WTC11 (cell line): ENCODE data around the gene TMEM184A. TPM values are rescaled to one million over a fixed set of nuclear protein-coding genes. Genes with fewer than 3 reads are reported as not detected.

Experiments
- ATAC-seq: fragments of 200-7000 bp; cut with Tn5 transposase; 2 replicates; pipeline ENCODE4 v1.10.0; 2021; ENCODE audit warnings: mild to moderate bottlenecking, moderate library complexity
- CTCF ChIA-PET: fragments of 300-600 bp; sonication (Branson Sonifier 250); formaldehyde crosslinking; loops from one replicate; lab custom pipeline; 2021; ENCODE audit warnings: antibody characterized with exemption; lab: Charles Lee
- POLR2A ChIA-PET: fragments of 350-600 bp; sonication (Branson Sonifier 250); formaldehyde crosslinking; loops from one replicate; lab custom pipeline; 2021; ENCODE audit warnings: antibody characterized with exemption; lab: Charles Lee
- DNase-seq: peaks from one replicate; pipeline ENCODE4 v3.0.0; 2021; ENCODE audit warnings: low spot score
- H3K27ac Mint-ChIP-seq: 2 replicates; pipeline ENCODE4 v1.8.0; 2021; ENCODE audit warnings: mixed read lengths
- H3K27me3 Mint-ChIP-seq: 2 replicates; pipeline ENCODE4 v1.8.0; 2021; ENCODE audit warnings: low read depth, mild to moderate bottlenecking, moderate library complexity, mixed read lengths
- H3K36me3 Mint-ChIP-seq: 2 replicates; pipeline ENCODE4 v1.8.0; 2021; ENCODE audit warnings: mixed read lengths
- H3K4me1 Mint-ChIP-seq: 2 replicates; pipeline ENCODE4 v1.8.0; 2022; ENCODE audit warnings: mixed read lengths
- H3K4me3 Mint-ChIP-seq: 2 replicates; pipeline ENCODE4 v1.8.0; 2021; ENCODE audit warnings: mild to moderate bottlenecking, moderate library complexity, mixed read lengths
- H3K9me3 Mint-ChIP-seq: 2 replicates; pipeline ENCODE4 v1.8.0; 2021; ENCODE audit warnings: mixed read lengths
- CREB1 ChIP-seq: sonication (generic); formaldehyde crosslinking; IDR thresholded peaks from 2 replicates; pipeline ENCODE4 v1.8.0; 2023; ENCODE audit warnings: mild to moderate bottlenecking, missing genetic modification reagents
- FOXJ3 ChIP-seq: sonication (generic); formaldehyde crosslinking; IDR thresholded peaks from 2 replicates; pipeline ENCODE4 v1.9.0; 2021; ENCODE audit warnings: missing genetic modification reagents, mild to moderate bottlenecking, borderline replicate concordance
- KAT7 ChIP-seq: sonication (generic); formaldehyde crosslinking; IDR thresholded peaks from 2 replicates; pipeline ENCODE4 v1.8.1; 2023; ENCODE audit warnings: missing genetic modification reagents, mild to moderate bottlenecking, borderline replicate concordance
- MYBL2 ChIP-seq: sonication (generic); formaldehyde crosslinking; IDR thresholded peaks from 2 replicates; pipeline ENCODE4 v1.8.1; 2023; ENCODE audit warnings: mild to moderate bottlenecking, moderate library complexity, missing genetic modification reagents
- NFATC4 ChIP-seq: fragments of 250-450 bp; sonication (Bioruptor Pico); IDR thresholded peaks from 2 replicates; pipeline ENCODE4 v1.9.0; 2021; ENCODE audit warnings: mild to moderate bottlenecking
- NR3C1 ChIP-seq: sonication (generic); formaldehyde crosslinking; conservative IDR thresholded peaks from 2 replicates; pipeline ENCODE4 v1.8.1; 2023; ENCODE audit warnings: low read depth, mild to moderate bottlenecking, missing genetic modification reagents
- SP1 ChIP-seq: sonication (generic); formaldehyde crosslinking; conservative IDR thresholded peaks from 2 replicates; pipeline ENCODE4 v1.8.1; 2022; ENCODE audit warnings: missing genetic modification reagents
- TP53 ChIP-seq: sonication (generic); formaldehyde crosslinking; IDR thresholded peaks from 2 replicates; pipeline ENCODE4 v1.8.1; 2023; ENCODE audit warnings: mild to moderate bottlenecking, missing genetic modification reagents
- ZNF263 ChIP-seq: sonication (generic); formaldehyde crosslinking; IDR thresholded peaks from 2 replicates; pipeline ENCODE4 v1.8.1; 2022; ENCODE audit warnings: low read depth, mild to moderate bottlenecking, moderate library complexity, missing genetic modification reagents
- total RNA-seq: library from RNA; stranded (reverse); gene quantifications from 3 replicates; pipeline ENCODE4 v1.2.3, GENCODE V29; 2021
- TF ChIP-seq, protein P1 (sequence below): fragments of 250-450 bp; sonication (Bioruptor Pico); IDR thresholded peaks from 2 replicates; pipeline ENCODE4 v1.9.0; 2021; ENCODE audit warnings: mild to moderate bottlenecking
- TF ChIP-seq, protein P2 (sequence below): fragments of 250-450 bp; sonication (Bioruptor Pico); IDR thresholded peaks from 2 replicates; pipeline ENCODE4 v2.1.2; 2022; ENCODE audit warnings: mild to moderate bottlenecking, moderate library complexity
- TF ChIP-seq, protein P3 (sequence below): sonication (generic); formaldehyde crosslinking; IDR thresholded peaks from 2 replicates; pipeline ENCODE4 v1.8.0; 2023; ENCODE audit warnings: missing genetic modification reagents
- TF ChIP-seq, protein P4 (sequence below): sonication (generic); formaldehyde crosslinking; IDR thresholded peaks from 2 replicates; pipeline ENCODE4 v1.8.1; 2022; ENCODE audit warnings: low read depth, mild to moderate bottlenecking, moderate library complexity, missing genetic modification reagents, borderline replicate concordance
- TF ChIP-seq, protein P5 (sequence below): sonication (generic); formaldehyde crosslinking; IDR thresholded peaks from 2 replicates; pipeline ENCODE4 v1.8.1; 2022; ENCODE audit warnings: mild to moderate bottlenecking, missing genetic modification reagents, moderate library complexity, borderline replicate concordance
- TF ChIP-seq, protein P6 (sequence below): sonication (generic); formaldehyde crosslinking; IDR thresholded peaks from 2 replicates; pipeline ENCODE4 v1.8.1; 2022; ENCODE audit warnings: low read depth, missing genetic modification reagents, borderline replicate concordance
- TF ChIP-seq, protein P7 (sequence below): sonication (generic); formaldehyde crosslinking; IDR thresholded peaks from 2 replicates; pipeline ENCODE4 v1.8.1; 2023; ENCODE audit warnings: mild to moderate bottlenecking, missing genetic modification reagents, borderline replicate concordance

TMEM184A gene
- total RNA-seq, 1 experiment from 2014 or later, result 1.4 TPM

DNA sequence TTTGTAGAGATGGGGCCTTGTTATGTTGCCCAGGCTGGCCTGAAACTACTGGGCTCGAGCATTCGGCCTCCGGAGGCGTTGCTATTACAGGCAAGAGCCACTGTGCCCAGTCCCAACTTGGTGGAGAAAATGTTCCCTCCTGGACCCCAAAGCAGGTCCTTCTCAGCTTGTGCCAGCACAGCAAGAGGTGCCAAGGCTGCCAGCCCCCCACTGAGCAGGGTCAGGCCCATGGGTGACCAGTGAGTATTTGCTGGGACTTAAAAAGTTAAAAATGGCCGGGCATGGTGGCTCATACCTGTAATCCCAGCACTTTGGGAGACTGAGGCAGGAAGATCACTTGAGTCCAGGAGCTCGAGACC is 20.9 kb downstream of the TMEM184A start (continued):
- TF ChIP-seq, protein P1, sequence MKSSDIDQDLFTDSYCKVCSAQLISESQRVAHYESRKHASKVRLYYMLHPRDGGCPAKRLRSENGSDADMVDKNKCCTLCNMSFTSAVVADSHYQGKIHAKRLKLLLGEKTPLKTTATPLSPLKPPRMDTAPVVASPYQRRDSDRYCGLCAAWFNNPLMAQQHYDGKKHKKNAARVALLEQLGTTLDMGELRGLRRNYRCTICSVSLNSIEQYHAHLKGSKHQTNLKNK (CRISPR knock-in tag), result no peak
- TF ChIP-seq CREB1 (CRISPR knock-in tag) (no peak), SP1 (no peak), ZNF263 (CRISPR knock-in tag) (no peak)
- TF ChIP-seq, protein P2, sequence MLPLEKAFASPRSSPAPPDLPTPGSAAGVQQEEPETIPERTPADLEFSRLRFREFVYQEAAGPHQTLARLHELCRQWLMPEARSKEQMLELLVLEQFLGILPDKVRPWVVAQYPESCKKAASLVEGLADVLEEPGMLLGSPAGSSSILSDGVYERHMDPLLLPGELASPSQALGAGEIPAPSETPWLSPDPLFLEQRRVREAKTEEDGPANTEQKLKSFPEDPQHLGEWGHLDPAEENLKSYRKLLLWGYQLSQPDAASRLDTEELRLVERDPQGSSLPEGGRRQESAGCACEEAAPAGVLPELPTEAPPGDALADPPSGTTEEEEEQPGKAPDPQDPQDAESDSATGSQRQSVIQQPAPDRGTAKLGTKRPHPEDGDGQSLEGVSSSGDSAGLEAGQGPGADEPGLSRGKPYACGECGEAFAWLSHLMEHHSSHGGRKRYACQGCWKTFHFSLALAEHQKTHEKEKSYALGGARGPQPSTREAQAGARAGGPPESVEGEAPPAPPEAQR (CRISPR knock-in tag), result no peak
- TF ChIP-seq, protein P3, sequence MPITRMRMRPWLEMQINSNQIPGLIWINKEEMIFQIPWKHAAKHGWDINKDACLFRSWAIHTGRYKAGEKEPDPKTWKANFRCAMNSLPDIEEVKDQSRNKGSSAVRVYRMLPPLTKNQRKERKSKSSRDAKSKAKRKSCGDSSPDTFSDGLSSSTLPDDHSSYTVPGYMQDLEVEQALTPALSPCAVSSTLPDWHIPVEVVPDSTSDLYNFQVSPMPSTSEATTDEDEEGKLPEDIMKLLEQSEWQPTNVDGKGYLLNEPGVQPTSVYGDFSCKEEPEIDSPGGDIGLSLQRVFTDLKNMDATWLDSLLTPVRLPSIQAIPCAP (CRISPR knock-in tag), result no peak

DNA sequence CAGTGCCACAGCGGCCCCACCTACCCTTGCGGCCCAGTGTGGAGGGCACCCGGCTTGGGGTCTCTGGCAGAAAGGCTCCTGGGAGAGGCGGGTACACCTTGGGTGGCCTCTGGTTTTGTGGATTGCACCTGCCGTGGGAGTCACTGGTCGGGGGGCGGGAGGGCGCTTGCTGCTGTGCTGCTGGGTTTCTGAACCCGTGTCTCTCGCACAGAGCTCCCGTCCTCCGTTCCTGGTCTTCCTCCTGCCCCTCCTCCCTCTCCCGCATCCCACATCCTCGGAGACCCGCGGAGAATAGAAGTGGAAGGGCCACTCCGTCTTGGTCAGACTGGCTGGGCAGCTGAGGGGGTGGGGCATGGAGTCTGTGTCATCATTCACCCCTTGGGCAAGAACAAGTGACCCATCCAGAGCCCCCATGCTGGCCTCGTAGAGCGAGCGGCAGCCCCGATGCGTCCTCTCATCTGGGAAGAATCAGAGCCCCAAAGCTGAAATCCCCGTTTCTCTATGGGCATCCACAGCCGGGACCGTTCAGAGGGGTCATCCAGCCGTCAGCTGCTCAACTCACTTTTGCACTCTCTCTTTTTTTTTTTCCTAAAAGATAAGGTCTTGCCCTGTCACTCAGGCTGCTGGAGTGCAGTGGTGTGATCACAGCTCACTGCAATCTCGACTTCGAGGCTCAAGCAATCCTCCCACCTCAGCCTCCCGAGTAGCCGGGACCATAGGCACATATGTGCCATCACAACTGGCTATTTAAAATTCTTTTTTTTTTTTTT is 21.5 kb downstream of the TMEM184A start:
- Mint-ChIP-seq H3K36me3 (no peaks in the 10 kb centered on the region), H3K4me1 (peaks cover 34% of the 10 kb centered on the region), H3K4me3 (no peak overlapping the region), H3K27me3 (no peaks in the 10 kb centered on the region), H3K9me3 (no peaks in the 10 kb centered on the region), H3K27ac (no peak overlapping the region)
- DNase-seq, result no peak
- ATAC-seq, result no peak
- TF ChIP-seq, protein P4, sequence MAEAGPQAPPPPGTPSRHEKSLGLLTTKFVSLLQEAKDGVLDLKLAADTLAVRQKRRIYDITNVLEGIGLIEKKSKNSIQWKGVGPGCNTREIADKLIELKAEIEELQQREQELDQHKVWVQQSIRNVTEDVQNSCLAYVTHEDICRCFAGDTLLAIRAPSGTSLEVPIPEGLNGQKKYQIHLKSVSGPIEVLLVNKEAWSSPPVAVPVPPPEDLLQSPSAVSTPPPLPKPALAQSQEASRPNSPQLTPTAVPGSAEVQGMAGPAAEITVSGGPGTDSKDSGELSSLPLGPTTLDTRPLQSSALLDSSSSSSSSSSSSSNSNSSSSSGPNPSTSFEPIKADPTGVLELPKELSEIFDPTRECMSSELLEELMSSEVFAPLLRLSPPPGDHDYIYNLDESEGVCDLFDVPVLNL, result no peak
- TF ChIP-seq, protein P5, sequence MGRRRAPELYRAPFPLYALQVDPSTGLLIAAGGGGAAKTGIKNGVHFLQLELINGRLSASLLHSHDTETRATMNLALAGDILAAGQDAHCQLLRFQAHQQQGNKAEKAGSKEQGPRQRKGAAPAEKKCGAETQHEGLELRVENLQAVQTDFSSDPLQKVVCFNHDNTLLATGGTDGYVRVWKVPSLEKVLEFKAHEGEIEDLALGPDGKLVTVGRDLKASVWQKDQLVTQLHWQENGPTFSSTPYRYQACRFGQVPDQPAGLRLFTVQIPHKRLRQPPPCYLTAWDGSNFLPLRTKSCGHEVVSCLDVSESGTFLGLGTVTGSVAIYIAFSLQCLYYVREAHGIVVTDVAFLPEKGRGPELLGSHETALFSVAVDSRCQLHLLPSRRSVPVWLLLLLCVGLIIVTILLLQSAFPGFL (CRISPR knock-in tag), result no peak
- TF ChIP-seq MYBL2, result no peak
- TF ChIP-seq, protein P6, sequence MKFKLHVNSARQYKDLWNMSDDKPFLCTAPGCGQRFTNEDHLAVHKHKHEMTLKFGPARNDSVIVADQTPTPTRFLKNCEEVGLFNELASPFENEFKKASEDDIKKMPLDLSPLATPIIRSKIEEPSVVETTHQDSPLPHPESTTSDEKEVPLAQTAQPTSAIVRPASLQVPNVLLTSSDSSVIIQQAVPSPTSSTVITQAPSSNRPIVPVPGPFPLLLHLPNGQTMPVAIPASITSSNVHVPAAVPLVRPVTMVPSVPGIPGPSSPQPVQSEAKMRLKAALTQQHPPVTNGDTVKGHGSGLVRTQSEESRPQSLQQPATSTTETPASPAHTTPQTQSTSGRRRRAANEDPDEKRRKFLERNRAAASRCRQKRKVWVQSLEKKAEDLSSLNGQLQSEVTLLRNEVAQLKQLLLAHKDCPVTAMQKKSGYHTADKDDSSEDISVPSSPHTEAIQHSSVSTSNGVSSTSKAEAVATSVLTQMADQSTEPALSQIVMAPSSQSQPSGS (CRISPR knock-in tag), result no peak
- TF ChIP-seq FOXJ3, result no peak
- ChIA-PET CTCF (interaction anchor here (0.6 to 2.4 kb wide), 4 partner anchors 14 to 60 kb away, joined by 3 to 9 read pairs (median 6); partner anchors contain the start of gene TMEM184A), POLR2A (interaction anchor here (0.7 kb wide), 1 partner anchor 247 kb away, joined by 5 read pairs; no protein-coding TSS in a partner anchor)

DNA sequence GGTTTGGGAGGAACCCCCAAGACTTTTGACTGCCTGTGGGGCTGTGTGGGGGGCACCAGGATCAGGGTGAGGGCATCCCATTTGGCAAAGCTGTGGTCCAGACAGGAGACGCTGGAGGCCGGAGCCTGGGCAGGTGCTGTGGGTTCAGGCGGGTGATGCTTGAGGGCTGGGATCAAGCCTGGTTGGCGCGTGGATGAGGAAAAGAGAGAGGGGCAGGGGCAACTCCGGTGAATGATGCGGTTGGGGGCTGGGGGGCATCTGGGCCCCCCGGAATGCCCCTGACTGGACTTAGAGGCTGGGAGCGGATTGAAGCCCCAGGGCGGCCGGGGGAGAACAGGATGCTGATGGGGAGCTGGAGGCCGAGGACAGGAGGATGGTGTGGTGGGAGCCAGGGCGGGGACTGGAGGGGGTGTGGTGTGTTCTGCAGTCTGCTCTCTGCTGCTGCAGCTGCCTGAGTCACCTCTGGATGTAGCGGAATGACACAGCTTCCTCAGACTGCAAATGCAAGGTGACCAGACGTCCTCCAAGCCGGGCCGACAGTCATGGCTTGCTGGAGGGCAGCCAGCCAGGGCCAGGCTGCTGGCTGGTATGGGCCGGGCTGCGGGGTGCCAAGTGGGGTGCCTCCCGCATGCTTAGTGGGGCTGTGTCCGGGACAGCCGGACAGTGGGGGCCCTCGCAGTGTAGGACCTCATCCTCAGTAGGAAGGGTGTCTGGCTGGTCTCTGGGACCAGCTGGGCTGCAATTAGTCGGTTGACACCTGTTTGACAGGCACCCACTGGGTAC is 22.3 kb downstream of the TMEM184A start:
- Mint-ChIP-seq H3K27ac (no peak overlapping the region; the same call in 1 of the 2 replicates), H3K4me3 (no peak overlapping the region)
- ATAC-seq, result no peak
- TF ChIP-seq NFATC4 (CRISPR knock-in tag) (no peak), NR3C1 (CRISPR knock-in tag) (no peak), KAT7 (CRISPR knock-in tag) (no peak), TP53 (CRISPR knock-in tag) (no peak)
- TF ChIP-seq, protein P2 (CRISPR knock-in tag), result no peak
- TF ChIP-seq, protein P7, sequence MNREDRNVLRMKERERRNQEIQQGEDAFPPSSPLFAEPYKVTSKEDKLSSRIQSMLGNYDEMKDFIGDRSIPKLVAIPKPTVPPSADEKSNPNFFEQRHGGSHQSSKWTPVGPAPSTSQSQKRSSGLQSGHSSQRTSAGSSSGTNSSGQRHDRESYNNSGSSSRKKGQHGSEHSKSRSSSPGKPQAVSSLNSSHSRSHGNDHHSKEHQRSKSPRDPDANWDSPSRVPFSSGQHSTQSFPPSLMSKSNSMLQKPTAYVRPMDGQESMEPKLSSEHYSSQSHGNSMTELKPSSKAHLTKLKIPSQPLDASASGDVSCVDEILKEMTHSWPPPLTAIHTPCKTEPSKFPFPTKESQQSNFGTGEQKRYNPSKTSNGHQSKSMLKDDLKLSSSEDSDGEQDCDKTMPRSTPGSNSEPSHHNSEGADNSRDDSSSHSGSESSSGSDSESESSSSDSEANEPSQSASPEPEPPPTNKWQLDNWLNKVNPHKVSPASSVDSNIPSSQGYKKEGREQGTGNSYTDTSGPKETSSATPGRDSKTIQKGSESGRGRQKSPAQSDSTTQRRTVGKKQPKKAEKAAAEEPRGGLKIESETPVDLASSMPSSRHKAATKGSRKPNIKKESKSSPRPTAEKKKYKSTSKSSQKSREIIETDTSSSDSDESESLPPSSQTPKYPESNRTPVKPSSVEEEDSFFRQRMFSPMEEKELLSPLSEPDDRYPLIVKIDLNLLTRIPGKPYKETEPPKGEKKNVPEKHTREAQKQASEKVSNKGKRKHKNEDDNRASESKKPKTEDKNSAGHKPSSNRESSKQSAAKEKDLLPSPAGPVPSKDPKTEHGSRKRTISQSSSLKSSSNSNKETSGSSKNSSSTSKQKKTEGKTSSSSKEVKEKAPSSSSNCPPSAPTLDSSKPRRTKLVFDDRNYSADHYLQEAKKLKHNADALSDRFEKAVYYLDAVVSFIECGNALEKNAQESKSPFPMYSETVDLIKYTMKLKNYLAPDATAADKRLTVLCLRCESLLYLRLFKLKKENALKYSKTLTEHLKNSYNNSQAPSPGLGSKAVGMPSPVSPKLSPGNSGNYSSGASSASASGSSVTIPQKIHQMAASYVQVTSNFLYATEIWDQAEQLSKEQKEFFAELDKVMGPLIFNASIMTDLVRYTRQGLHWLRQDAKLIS, result no peak
- TF ChIP-seq, protein P1 (CRISPR knock-in tag), result no peak

More for the DNA sequence above, 22.3 kb downstream of the TMEM184A start:
- no peaks in the 10 kb centered on the region for H3K36me3 Mint-ChIP-seq
- H3K27me3 Mint-ChIP-seq, result no peaks in the 10 kb centered on the region
- H3K9me3 Mint-ChIP-seq, result no peaks in the 10 kb centered on the region
- ChIA-PET POLR2A (interaction anchor here (0.9 kb wide), 1 partner anchor 24 kb away, joined by 3 read pairs; no protein-coding TSS in a partner anchor), CTCF (interaction anchor here (1.2 to 2.4 kb wide), 3 partner anchors 14 to 29 kb away, joined by 4 to 9 read pairs (median 7); partner anchors contain the start of gene TMEM184A)
- DNase-seq, result no peak
- H3K4me1 Mint-ChIP-seq, result peaks cover 34% of the 10 kb centered on the region
